Caco-2 (cell line): ENCODE results near the gene CACUL1. TPM values are rescaled to one million over a fixed set of nuclear protein-coding genes. Genes with fewer than 3 reads are reported as not detected.

Experiments
- BruUV-seq: library from RNA; stranded (reverse); fragments of 400-500 nt; replicated peaks from 2 replicates; lab custom pipeline; 2021; lab: Mats Ljungman, UMichigan
- CTCF ChIA-PET: fragments of 300-600 bp; sonication (Branson Sonifier 250); formaldehyde crosslinking; loops from one replicate; lab custom pipeline; 2022; ENCODE audit warnings: antibody characterized with exemption; lab: Charles Lee
- POLR2A ChIA-PET: fragments of 300-600 bp; sonication (Branson Sonifier 250); formaldehyde crosslinking; loops from one replicate; lab custom pipeline; 2022; ENCODE audit warnings: antibody characterized with exemption; lab: Charles Lee
- DNase-seq, 2 experiments: peaks; one replicate each; pipeline versions ENCODE4 v3.0.0 to v3.0.0-alpha.2; 2020 to 2022
- H3K27me3 ChIP-seq: replicated peaks from 2 replicates; pipeline ENCODE4 v1.6.0; 2011; ENCODE audit warnings: low read length; ENCODE audit not compliant: control insufficient read depth, insufficient read depth
- H3K36me3 ChIP-seq: 2 replicates; pipeline ENCODE4 v1.5.1; 2011; ENCODE audit warnings: low read length; ENCODE audit not compliant: control insufficient read depth, insufficient read depth
- H3K4me1 ChIP-seq: fragments of 250-450 bp; sonication (Bioruptor Pico); 2 replicates; pipeline ENCODE4 v1.5.1; 2020; ENCODE audit warnings: mild to moderate bottlenecking
- H3K4me3 ChIP-seq: 2 replicates; pipeline ENCODE4 v1.5.1; 2011; ENCODE audit warnings: low read depth, mild to moderate bottlenecking, control low read depth, low read length
- H3K9me3 ChIP-seq: fragments of 250-450 bp; sonication (Bioruptor Pico); 2 replicates; pipeline ENCODE4 v1.5.1; 2020; ENCODE audit warnings: mild to moderate bottlenecking, moderate library complexity
- H3K27ac Mint-ChIP-seq: one replicate; pipeline ENCODE4 v1.8.0; 2022; ENCODE audit warnings: mixed read lengths; ENCODE audit not compliant: unreplicated experiment
- H3K27me3 Mint-ChIP-seq: one replicate; pipeline ENCODE4 v1.8.0; 2022; ENCODE audit warnings: mixed read lengths; ENCODE audit not compliant: insufficient read depth, unreplicated experiment
- H3K36me3 Mint-ChIP-seq: one replicate; pipeline ENCODE4 v1.8.0; 2022; ENCODE audit warnings: mild to moderate bottlenecking, mixed read lengths; ENCODE audit not compliant: insufficient read depth, unreplicated experiment
- H3K4me1 Mint-ChIP-seq: one replicate; pipeline ENCODE4 v1.8.0; 2022; ENCODE audit warnings: low read depth, mixed read lengths; ENCODE audit not compliant: unreplicated experiment
- H3K4me3 Mint-ChIP-seq: one replicate; pipeline ENCODE4 v1.8.0; 2022; ENCODE audit warnings: mild to moderate bottlenecking, moderate library complexity, mixed read lengths; ENCODE audit not compliant: unreplicated experiment
- H3K9me3 Mint-ChIP-seq: one replicate; pipeline ENCODE4 v1.8.0; 2022; ENCODE audit warnings: mixed read lengths; ENCODE audit not compliant: unreplicated experiment
- intact Hi-C: fragments of 100-400 bp; cut with micrococcal nuclease; formaldehyde crosslinking; loops from one replicate; pipeline ENCODE4 v1.10.0; 2022; ENCODE audit not compliant: unreplicated experiment
- total RNA-seq: library from RNA; stranded (reverse); gene quantifications from 2 replicates; pipeline ENCODE4 v1.2.3, GENCODE V29; 2022
- TF ChIP-seq, protein P1 (sequence below), 2 experiments: fragments of 200-600 bp in 1 of 2; IDR thresholded peaks; 1 replicate in 1 of 2; 2 replicates in 1 of 2; pipeline versions ENCODE4 v1.5.1 to v1.8.0; 2011 to 2022; ENCODE audit warnings: antibody characterized with exemption in 1 of 2, control low read depth in 1 of 2, inconsistent platforms in 1 of 2, low read depth in 1 of 2, low read length in 1 of 2, mild to moderate bottlenecking in 1 of 2, moderate library complexity in 1 of 2; ENCODE audit not compliant: insufficient read depth in 1 of 2, severe bottlenecking in 1 of 2, unreplicated experiment in 1 of 2

CACUL1 gene
- total RNA-seq, 1 experiment from 2014 or later = 39.2 TPM

DNA sequence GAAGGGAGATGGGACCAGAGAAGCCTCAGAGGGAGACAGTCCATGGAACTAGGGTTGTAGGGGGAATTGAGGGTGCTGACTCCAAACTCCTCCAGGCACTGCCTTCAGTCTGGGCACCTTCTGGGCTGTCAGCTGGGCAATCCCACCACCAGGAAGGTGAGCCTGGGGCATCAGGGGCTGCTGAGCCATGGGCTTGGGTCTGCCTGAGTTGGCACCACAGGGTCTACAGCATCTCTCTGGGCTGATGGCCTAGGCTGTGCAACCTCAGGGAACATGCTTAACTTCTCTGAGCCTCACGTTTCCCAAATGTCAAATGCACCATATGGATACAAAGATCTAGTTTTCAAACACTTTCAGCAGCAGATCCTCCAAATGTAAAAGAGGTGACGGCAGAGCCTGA is 112.5 kb downstream of the CACUL1 start:
- intact Hi-C loops = no loop called here
- Histone ChIP-seq H3K4me1 (no peaks in the 10 kb centered on the region), H3K27me3 (no peaks in the 10 kb centered on the region; the same call in 1 of the 2 replicates), H3K9me3 (peaks cover 5% of the 10 kb centered on the region), H3K4me3 (no peak overlapping the region), H3K36me3 (no peaks in the 10 kb centered on the region)
- ChIA-PET CTCF (no interaction called here), POLR2A (no interaction called here)
- Mint-ChIP-seq H3K27me3 (peaks cover 4% of the 10 kb centered on the region), H3K9me3 (no peaks in the 10 kb centered on the region), H3K4me1 (no peaks in the 10 kb centered on the region), H3K27ac (no peak overlapping the region), H3K4me3 (no peak overlapping the region), H3K36me3 (no peaks in the 10 kb centered on the region)
- no peak for DNase-seq
- TF ChIP-seq, protein P1, sequence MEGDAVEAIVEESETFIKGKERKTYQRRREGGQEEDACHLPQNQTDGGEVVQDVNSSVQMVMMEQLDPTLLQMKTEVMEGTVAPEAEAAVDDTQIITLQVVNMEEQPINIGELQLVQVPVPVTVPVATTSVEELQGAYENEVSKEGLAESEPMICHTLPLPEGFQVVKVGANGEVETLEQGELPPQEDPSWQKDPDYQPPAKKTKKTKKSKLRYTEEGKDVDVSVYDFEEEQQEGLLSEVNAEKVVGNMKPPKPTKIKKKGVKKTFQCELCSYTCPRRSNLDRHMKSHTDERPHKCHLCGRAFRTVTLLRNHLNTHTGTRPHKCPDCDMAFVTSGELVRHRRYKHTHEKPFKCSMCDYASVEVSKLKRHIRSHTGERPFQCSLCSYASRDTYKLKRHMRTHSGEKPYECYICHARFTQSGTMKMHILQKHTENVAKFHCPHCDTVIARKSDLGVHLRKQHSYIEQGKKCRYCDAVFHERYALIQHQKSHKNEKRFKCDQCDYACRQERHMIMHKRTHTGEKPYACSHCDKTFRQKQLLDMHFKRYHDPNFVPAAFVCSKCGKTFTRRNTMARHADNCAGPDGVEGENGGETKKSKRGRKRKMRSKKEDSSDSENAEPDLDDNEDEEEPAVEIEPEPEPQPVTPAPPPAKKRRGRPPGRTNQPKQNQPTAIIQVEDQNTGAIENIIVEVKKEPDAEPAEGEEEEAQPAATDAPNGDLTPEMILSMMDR (IDR thresholded peaks at IDR 0.05; ENCODE audit: insufficient read depth in 1 of 2, low read depth in 1 of 2, low read length in 1 of 2, severe bottlenecking in 1 of 2, unreplicated experiment in 1 of 2) = no peak
- BruUV-seq = no TSS peak

DNA sequence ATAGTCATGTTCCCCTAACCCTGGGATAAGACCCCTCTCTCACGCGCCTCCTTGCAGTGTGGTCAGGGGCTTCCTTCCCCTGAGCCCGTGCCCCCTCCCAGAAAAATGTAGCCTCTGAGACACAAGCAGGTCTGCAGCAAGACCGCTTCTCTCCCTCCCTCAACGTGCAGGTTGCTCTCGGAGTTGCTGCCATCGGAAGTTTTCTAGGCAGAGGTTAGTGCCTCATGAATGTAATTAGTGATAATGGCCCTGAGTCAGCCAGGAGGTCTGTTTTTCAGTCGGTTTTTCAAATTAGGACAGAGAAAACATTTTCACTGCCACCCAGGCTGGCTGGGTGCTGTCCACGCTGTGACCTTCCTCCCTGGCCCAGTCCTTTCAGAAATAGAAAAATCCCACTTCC is 116.1 kb downstream of the CACUL1 start:
- DNase-seq = no peak
- intact Hi-C loops = no loop called here
- POLR2A ChIA-PET = no interaction called here
- CTCF ChIA-PET = no interaction called here
- TF ChIP-seq, protein P1 (IDR thresholded peaks at IDR 0.05; ENCODE audit: insufficient read depth in 1 of 2, low read depth in 1 of 2, low read length in 1 of 2, severe bottlenecking in 1 of 2, unreplicated experiment in 1 of 2) = no peak
- H3K4me1 Mint-ChIP-seq = no peaks in the 10 kb centered on the region
- H3K36me3 ChIP-seq = no peaks in the 10 kb centered on the region
- H3K36me3 Mint-ChIP-seq = no peaks in the 10 kb centered on the region
- H3K27ac Mint-ChIP-seq = no peak overlapping the region
- peaks cover 5% of the 10 kb centered on the region for H3K9me3 ChIP-seq
- H3K27me3 Mint-ChIP-seq = peaks cover 11% of the 10 kb centered on the region
- no TSS peak for BruUV-seq
- H3K4me1 ChIP-seq = no peaks in the 10 kb centered on the region
- no peak overlapping the region for H3K4me3 ChIP-seq
- H3K9me3 Mint-ChIP-seq = no peaks in the 10 kb centered on the region
- no peaks in the 10 kb centered on the region; the same call in 1 of the 2 replicates for H3K27me3 ChIP-seq
- H3K4me3 Mint-ChIP-seq = no peak overlapping the region

DNA sequence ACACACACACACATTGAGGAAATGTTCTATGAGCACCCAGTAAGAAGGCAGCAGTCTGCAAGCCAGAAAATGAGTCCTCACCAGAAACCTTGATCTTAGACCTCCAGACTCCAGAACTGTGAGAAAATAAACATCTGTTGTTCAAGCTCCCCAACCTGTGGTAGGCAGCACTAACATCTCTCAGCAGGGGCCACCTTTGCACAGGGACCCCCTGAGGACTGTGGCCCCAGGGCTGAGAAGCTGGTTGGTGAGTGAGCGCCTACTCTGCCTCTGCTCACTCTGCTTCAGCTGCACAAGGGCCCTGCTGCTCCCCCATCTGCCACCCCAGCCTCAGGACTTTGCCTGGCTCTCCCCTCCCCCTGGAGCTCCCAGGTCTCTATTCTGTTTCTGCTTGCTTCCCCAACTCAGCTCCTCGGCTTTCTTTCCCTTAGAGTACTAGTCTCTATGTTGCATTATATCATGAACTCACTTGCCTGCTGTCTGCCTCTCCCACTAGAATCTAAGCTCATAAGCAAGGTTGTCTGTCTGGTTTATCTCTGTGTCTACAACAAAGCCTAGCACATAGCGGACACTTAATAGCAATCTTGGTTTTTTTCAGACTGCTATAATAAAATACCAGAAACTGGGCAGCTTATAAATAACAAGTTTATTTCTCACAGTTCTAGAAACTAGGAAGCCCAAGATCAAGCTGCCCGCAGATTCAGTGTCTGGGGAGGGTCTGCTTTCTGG is 118.9 kb downstream of the CACUL1 start:
- no peaks in the 10 kb centered on the region for H3K36me3 Mint-ChIP-seq
- no peak overlapping the region for H3K4me3 Mint-ChIP-seq
- H3K4me1 ChIP-seq = no peaks in the 10 kb centered on the region
- TF ChIP-seq, protein P1 (IDR thresholded peaks at IDR 0.05; ENCODE audit: insufficient read depth in 1 of 2, low read depth in 1 of 2, low read length in 1 of 2, severe bottlenecking in 1 of 2, unreplicated experiment in 1 of 2) = no peak
- no peaks in the 10 kb centered on the region for H3K36me3 ChIP-seq
- BruUV-seq = no TSS peak
- H3K27me3 ChIP-seq = no peaks in the 10 kb centered on the region
- peaks cover 5% of the 10 kb centered on the region for H3K9me3 ChIP-seq
- H3K27ac Mint-ChIP-seq = no peak overlapping the region
- H3K4me1 Mint-ChIP-seq = no peaks in the 10 kb centered on the region
- POLR2A ChIA-PET = no interaction called here
- intact Hi-C loops = no loop called here
- peaks cover 11% of the 10 kb centered on the region for H3K27me3 Mint-ChIP-seq
- CTCF ChIA-PET = no interaction called here
- no peak overlapping the region for H3K4me3 ChIP-seq
- DNase-seq = no peak
- no peaks in the 10 kb centered on the region for H3K9me3 Mint-ChIP-seq
